ENCODE results near the gene PDILT.
"Not testable (repeated sequence)": the region's sequence is repeated elsewhere in the genome, so short reads cannot be mapped to it uniquely, and the experiment has no call there.

The PDILT gene, protein sequence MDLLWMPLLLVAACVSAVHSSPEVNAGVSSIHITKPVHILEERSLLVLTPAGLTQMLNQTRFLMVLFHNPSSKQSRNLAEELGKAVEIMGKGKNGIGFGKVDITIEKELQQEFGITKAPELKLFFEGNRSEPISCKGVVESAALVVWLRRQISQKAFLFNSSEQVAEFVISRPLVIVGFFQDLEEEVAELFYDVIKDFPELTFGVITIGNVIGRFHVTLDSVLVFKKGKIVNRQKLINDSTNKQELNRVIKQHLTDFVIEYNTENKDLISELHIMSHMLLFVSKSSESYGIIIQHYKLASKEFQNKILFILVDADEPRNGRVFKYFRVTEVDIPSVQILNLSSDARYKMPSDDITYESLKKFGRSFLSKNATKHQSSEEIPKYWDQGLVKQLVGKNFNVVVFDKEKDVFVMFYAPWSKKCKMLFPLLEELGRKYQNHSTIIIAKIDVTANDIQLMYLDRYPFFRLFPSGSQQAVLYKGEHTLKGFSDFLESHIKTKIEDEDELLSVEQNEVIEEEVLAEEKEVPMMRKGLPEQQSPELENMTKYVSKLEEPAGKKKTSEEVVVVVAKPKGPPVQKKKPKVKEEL

DNA sequence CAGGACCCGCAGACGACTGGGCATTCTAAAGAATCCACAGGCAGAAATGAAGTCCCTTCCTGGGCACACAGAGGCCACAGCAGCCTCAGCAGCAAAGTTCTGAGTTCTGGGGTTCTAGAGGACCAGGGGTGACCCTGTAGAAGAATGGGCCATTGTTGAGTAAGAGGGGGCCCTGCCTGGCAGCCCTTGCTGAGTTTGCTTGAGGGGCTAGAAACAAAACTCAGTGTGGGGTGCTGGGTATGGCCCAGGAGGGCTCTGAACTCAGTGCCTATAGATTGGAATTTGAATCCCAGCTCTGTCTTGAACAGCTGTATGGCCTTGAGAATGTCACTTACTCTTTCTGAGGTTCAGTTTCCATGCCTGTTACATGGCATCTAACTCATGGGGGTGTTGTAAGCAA lies at the start of gene PDILT:
TSS of gene PDILT (minus strand) at position 101 of the 400 bp plus-strand sequence. CDS start 5,437 bp downstream, outside the sequence.
- DNase-seq (ENCODE audit: low read depth): no peak
- TF ChIP-seq, protein P1, sequence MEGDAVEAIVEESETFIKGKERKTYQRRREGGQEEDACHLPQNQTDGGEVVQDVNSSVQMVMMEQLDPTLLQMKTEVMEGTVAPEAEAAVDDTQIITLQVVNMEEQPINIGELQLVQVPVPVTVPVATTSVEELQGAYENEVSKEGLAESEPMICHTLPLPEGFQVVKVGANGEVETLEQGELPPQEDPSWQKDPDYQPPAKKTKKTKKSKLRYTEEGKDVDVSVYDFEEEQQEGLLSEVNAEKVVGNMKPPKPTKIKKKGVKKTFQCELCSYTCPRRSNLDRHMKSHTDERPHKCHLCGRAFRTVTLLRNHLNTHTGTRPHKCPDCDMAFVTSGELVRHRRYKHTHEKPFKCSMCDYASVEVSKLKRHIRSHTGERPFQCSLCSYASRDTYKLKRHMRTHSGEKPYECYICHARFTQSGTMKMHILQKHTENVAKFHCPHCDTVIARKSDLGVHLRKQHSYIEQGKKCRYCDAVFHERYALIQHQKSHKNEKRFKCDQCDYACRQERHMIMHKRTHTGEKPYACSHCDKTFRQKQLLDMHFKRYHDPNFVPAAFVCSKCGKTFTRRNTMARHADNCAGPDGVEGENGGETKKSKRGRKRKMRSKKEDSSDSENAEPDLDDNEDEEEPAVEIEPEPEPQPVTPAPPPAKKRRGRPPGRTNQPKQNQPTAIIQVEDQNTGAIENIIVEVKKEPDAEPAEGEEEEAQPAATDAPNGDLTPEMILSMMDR (IDR thresholded peaks at IDR 0.05; ENCODE audit: low read depth, low read length, missing control alignments): no peak
- no peak within 1 kb of the TSS for H3K4me3 ChIP-seq (ENCODE audit: low read depth, low read length)

- H3K4me3 ChIP-seq (ENCODE audit: low read depth, low read length); DNase-seq (ENCODE audit: low read depth): not testable (repeated sequence)
Observed at GRCh38 chr16:20453633-20454032, 49.1 kb upstream of the PDILT start.

DNA sequence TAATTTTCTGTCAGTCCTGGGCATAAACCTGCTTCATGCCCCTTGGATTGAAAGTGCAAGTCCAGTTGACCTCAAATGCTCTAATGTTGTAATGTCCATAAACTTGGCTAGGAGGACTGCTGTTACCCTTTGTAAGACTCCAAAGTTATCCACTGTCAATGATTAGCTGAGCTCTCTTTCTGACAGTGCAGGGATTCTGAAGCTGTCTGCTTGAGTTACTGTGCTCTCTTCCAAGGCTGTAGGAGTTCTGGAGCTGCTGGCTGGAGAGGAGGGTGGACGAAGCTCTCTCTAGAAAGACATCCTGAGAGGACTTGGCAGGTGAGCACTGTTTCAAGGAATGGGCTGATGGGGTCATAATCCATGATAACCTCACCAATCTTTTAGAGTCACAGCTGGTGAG lies 46.8 kb upstream of the PDILT start, which contains the start of gene ACSM2A:
TSS of gene ACSM2A (plus strand) at position 158 of the 400 bp plus-strand sequence. CDS start 8,594 bp downstream, outside the sequence.
- DNase-seq (ENCODE audit: low read depth); H3K4me3 ChIP-seq (ENCODE audit: low read depth, low read length): not testable (repeated sequence)

GRCh38 chr16:20446652-20447393 lies 42.3 kb upstream of the PDILT start:
- not testable (repeated sequence) for DNase-seq (ENCODE audit: low read depth); H3K4me3 ChIP-seq (ENCODE audit: low read depth, low read length)

DNA sequence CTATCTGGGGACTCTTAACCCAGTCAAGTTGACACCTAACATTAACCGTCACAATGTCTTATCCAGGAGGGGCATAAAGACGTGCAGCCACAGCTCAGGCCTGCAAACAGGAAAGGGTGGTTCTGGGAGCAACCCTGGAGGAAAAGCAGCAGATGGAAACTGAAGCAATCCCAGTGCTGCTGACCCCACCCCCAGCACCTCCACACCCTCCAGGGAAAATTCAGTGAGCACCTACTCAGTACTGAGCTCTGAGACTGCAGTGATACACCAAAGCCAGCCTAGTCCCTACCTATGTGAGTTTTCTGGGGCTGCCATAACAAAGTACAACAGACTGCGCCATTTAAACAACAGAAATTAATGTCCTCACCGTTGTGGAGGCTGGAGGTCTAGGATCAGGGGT lies 37.3 kb upstream of the PDILT start:
- not testable (repeated sequence) for H3K4me3 ChIP-seq (ENCODE audit: low read depth, low read length); DNase-seq (ENCODE audit: low read depth)

GRCh38 chr16:20441191-20441590 lies 36.7 kb upstream of the PDILT start:
- no peak for DNase-seq (ENCODE audit: low read depth)
- TF ChIP-seq, protein P1 (IDR thresholded peaks at IDR 0.05; ENCODE audit: low read depth, low read length, missing control alignments): no peak

GRCh38 chr16:20440731-20441130 lies 36.2 kb upstream of the PDILT start:
- not testable (repeated sequence) for DNase-seq (ENCODE audit: low read depth)

More at GRCh38 chr16:20441191-20441590, 36.7 kb upstream of the PDILT start:
- no peak overlapping the region for H3K4me3 ChIP-seq (ENCODE audit: low read depth, low read length)

DNA sequence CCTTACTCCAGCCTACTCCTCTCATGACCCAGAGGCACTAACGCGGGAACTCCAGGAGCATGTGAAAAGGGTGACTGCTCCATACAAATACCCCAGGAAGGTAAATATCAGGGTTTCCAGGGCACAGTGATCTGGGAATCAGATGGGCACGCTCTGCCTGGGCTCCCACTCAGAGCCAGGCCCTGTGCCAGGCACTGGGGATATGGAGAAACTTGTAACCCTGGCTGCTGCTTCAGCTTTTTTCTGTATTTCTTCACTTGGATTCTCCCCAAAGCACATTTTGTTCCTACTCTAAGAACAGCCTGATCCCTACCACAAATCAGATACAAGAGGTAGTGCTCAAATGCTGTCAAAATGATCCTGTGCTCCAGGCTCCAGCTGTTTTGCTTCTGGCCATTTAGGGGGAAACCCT lies 35.3 kb upstream of the PDILT start:
- not testable (repeated sequence) for DNase-seq (ENCODE audit: low read depth); H3K4me3 ChIP-seq (ENCODE audit: low read depth, low read length)

More at GRCh38 chr16:20440731-20441130, 36.2 kb upstream of the PDILT start:
- not testable (repeated sequence) for H3K4me3 ChIP-seq (ENCODE audit: low read depth, low read length)

GRCh38 chr16:20438950-20439349 lies 34.4 kb upstream of the PDILT start:
- not testable (repeated sequence) for H3K4me3 ChIP-seq (ENCODE audit: low read depth, low read length); DNase-seq (ENCODE audit: low read depth)

DNA sequence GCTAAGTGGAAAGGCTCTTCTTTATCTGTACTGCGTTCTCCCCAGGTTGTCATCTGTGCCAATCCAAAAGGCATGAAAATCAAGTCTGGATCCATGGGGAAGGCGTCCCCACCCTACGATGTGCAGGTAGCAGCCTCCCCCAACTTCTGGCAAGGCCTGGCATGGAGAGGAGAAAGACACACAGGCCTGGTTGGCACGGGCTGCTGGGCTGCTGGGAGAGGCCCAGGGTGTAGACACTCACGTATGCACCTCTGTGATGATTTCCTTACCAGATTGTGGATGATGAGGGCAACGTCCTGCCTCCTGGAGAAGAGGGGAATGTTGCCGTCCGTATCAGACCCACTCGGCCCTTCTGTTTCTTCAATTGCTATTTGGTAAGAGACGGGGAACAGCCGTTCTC lies 26.4 kb upstream of the PDILT start:
- TF ChIP-seq, protein P1 (IDR thresholded peaks at IDR 0.05; ENCODE audit: low read depth, low read length, missing control alignments): no peak

DNA sequence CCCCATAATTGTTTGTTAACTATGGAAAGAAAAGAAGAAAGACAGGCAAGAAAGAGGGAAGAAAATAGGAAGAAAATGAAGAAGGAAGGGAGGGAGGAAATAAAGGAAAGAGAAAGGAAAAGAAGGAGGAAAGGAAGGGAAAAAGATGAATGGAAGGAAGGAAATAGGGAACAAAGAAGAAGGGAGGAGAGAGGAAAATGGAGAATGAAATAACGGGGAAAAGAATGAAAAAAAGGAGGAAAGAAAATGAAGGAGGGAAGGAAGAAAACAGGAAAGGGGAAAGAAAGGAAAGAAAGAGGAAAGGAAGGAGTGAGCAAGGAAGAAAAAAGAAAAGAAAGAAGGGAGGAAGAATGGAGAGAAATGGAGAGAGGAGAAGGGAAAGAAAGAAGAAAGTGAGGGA lies 25.9 kb upstream of the PDILT start:
- DNase-seq (ENCODE audit: low read depth); H3K4me3 ChIP-seq (ENCODE audit: low read depth, low read length): not testable (repeated sequence)

More for the DNA sequence above, 26.4 kb upstream of the PDILT start:
- DNase-seq (ENCODE audit: low read depth): no peak
- no peak overlapping the region for H3K4me3 ChIP-seq (ENCODE audit: low read depth, low read length)

DNA sequence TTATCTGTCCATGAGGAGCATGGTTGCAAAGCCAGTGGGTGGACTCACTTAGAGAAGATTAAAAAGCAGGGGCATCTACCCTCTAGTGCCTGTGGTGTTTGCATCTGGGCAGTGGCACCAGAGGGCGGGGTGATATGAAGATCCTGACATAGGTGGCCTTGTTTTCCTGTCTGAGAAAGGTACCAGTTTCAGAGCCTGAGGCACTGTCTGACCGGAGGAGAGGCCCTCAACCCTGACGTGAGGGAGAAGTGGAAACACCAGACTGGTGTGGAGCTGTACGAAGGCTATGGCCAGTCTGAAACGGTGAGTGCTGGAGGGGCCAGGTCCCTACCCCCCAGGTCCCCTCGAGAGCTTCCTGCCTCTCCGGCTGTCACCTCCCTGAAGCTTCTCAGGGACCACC lies 25.0 kb upstream of the PDILT start:
- H3K4me3 ChIP-seq (ENCODE audit: low read depth, low read length): not testable (repeated sequence)

GRCh38 chr16:20427401-20427797 lies 22.9 kb upstream of the PDILT start:
- not testable (repeated sequence) for DNase-seq (ENCODE audit: low read depth); H3K4me3 ChIP-seq (ENCODE audit: low read depth, low read length)

More for the DNA sequence above, 25.0 kb upstream of the PDILT start:
- not testable (repeated sequence) for DNase-seq (ENCODE audit: low read depth)
